Epithelial cell of esophagus (primary cell): ENCODE results near the gene KCNK3.

Experiments
- DNase-seq: peaks from one replicate; pipeline ENCODE4 v3.0.0; 2010; ENCODE audit warnings: low read depth
- H3K4me3 ChIP-seq: 2 replicates; pipeline ENCODE4 v1.5.1; 2011; ENCODE audit warnings: mild to moderate bottlenecking, low read length, control low read depth
- TF ChIP-seq, protein P1 (sequence below): IDR thresholded peaks from 2 replicates; pipeline ENCODE4 v1.5.1; 2011; ENCODE audit warnings: low read depth, mild to moderate bottlenecking, low read length, control low read depth, inconsistent platforms; ENCODE audit not compliant: insufficient read depth; ENCODE audit errors: missing control alignments

Gene KCNK3

DNA sequence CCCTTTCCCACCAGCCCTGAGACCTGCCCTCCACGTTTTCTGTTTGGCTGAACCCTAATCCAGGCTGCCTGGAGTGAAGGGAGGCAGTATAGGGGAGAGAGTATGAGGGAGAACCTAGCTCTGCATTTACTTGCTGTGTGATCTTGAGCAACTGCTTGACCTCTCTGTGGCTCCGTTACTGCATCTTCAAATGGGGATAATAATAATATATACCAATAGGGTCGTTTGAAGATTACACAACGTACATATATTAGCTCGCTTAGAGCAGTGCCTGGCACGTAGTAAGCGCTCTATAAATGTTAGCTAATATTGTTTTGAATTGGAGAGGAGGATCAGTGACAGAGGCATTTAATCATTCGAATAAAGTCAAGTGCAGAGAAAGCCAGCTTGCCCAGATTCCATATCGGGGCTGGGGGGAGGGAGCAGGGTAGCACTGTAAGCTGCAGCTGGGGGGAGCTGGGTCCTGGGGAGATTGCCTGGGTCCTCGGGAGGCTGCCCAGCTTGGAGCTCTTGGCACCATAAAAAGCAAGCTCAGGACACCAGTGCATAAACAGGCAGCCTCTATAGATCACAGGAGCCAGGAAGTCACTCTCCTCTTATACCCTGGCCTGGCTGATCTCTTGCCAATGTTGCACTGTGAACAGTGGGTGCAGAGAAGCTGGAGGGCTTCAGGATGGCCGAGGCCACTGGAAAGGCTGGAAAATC lies 19.1 kb downstream of the KCNK3 start:
- H3K4me3 ChIP-seq = no peak overlapping the region
- no peak for DNase-seq
- TF ChIP-seq, protein P1, sequence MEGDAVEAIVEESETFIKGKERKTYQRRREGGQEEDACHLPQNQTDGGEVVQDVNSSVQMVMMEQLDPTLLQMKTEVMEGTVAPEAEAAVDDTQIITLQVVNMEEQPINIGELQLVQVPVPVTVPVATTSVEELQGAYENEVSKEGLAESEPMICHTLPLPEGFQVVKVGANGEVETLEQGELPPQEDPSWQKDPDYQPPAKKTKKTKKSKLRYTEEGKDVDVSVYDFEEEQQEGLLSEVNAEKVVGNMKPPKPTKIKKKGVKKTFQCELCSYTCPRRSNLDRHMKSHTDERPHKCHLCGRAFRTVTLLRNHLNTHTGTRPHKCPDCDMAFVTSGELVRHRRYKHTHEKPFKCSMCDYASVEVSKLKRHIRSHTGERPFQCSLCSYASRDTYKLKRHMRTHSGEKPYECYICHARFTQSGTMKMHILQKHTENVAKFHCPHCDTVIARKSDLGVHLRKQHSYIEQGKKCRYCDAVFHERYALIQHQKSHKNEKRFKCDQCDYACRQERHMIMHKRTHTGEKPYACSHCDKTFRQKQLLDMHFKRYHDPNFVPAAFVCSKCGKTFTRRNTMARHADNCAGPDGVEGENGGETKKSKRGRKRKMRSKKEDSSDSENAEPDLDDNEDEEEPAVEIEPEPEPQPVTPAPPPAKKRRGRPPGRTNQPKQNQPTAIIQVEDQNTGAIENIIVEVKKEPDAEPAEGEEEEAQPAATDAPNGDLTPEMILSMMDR = no peak

DNA sequence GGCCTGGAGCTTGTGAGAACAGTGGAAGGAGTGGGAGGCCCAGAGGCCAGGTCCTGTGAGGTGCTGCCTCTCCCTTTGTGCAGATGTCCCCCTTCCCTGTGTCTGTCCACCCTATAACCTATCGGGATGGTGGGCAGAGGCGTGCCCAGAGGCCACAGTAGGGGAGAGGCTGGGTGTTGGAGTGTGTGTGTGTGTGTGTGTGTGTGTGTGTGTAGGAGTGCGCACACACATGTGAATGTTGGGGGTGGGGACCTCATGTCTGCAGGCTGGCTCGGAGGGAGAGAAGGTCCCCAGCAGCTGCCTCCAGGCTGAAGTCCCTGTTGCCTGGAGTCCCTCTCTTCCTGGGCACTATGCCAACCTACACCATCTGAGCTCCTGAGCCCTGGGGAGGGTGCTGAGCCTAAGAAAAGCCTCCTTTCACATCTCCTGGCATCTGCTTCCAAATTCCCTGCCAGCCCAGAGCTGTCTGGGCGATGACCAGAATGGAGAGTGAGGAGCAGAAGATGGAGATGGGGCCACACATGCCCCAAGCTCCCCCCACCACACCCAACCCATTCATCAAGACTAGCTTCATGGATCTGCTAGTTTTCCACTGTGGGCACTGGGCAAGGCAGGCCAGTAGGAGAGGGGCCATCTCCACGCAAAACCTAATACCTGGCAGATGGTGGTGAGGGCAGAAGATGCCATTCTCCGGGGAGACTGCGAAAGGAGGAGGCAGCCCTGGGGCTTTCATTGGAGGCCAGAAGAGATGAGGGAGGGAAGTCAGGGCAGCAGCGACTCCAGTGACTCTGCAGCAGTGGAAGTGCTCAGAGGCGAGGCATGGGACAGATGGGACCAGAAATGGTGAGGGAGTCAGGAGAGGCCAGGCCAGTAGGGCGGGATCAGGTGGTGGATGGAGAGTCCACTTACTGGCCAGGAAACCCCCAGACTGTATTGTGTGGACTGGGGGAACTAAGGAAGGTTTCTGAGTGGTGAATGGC lies 20.3 kb downstream of the KCNK3 start:
- TF ChIP-seq, protein P1 = no peak
- no peak for DNase-seq
- H3K4me3 ChIP-seq = no peak overlapping the region

DNA sequence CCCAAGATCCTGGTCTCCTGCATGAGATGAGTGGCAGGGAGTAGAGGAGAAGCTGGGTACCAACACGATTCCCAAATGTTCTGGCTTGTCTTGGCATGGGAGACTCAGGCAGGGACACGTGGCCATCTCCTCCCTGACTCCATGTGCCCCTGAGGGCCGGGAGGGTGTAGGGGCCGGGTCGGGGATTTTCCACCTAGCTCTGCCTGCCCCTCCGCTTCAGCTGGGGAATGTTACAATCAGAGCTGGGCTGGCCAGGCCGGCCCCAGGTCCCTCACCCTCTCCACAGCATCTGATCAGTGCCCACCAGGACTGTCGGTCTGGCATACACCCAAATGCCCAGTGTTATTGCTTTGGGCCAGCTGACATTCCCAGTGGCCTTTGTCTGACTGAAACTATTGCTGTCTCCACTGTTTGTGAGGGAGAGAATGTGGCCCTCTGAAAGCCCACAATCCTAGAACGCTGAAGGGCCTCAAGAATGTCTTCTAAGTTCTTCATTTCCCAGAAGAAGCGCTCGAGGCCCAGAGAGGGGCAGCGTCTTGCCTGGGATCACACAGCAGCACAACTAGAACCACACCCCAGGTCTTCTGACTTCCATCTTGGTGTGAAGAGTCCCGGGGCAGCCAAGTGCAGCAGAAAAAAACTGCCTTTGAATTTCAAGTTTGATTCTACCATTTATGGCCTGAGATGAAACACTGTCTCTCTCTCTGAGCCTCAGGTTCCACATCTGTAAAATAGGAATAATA lies 23.2 kb downstream of the KCNK3 start:
- TF ChIP-seq, protein P1 = no peak
- H3K4me3 ChIP-seq = no peak overlapping the region
- DNase-seq = no peak

DNA sequence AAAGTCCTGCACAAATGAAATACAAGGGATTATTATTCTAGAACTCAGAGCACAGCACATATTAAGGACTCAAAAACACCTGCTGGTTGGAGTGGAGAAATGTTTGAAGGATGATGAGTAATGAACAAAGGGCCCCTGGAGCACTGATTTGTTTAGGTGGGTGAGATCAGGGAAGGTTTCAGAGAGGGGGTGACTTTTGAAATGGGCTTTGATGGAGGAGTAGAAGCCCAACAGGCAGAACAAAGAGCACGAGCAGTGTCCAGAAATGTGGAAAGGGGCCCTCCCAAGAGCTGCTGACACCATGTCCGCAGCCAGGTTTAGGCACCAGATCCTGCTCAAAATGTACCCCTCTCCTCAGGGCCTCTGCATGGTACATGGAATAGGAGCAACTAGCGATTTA lies 23.8 kb downstream of the KCNK3 start:
- H3K4me3 ChIP-seq = no peak overlapping the region
- TF ChIP-seq, protein P1 = no peak
- no peak for DNase-seq

DNA sequence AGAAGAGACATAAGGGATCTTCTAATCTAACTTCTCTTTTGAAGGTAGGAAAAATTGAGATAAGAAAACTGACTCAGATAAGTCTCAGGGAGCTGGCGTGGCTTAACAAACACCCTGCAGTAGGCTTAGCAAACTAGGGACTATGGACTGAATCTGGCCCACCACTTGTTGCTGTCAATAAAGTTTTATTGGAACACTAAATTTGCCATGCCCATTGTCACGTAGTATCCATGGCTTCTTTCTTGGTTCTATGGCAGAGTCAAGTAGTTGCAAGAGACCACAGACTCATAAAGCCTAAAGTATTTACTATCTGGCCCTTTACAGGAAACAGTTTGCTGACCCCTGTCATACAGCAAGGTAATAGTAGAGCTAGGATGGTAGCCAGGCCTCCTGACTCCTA lies 24.2 kb downstream of the KCNK3 start:
- no peak overlapping the region for H3K4me3 ChIP-seq
- TF ChIP-seq, protein P1 = no peak
- DNase-seq = no peak

DNA sequence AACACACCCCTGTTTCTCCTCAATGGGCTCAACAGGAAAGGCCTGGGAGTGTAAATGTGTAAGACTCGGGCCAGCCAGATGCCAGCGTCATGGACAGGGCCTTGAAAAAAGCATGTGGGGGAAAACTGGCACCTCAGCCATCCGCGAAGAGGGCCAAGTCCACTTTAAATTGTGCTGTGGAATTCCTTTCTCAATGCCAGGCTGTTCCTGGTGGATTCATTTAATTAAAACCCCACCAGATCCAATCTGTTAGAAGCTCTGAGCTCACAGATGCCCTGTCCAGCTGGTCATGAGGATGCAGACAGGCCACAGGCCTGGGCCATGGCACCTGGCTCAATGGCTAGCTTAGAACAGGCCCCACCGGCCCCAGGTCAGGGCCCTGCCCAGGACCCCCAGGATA lies 24.8 kb downstream of the KCNK3 start:
- no peak for DNase-seq
- no peak overlapping the region for H3K4me3 ChIP-seq
- TF ChIP-seq, protein P1 = no peak
